ENCODE results near the gene OOSP1.

The OOSP1 gene

DNA sequence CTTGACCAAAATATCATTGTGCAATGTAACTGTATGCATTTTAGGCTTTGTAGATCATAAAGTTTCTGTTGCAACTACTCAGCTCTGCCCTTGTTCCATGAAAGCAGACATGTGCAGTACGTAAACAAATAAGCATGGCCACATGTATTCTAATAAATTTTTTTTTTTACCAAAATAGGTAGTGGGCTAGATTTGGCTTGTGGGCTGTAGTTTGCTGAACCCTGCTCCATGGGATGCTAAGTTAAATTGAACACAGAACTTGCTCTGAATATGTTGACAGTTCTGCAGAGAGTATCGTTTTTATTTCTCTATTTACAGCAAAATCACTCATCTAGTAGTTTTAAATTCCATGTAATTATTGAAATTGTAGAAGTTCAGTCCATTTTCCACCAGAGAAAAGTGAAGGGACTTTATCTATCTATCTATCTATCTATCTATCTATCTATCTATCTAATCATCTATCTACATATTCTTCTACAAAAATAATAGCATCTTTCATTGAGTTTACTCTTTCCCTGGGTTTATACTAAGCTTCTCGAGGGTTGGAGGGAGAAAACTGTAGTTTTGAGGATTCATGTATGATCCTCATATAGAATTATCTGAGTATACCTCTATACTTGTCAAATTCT, 16.1 kb downstream of the OOSP1 start:
- no peak for DNase-seq (ENCODE audit: low read depth, low spot score)
- in situ Hi-C loops (cut with HindIII; ENCODE audit: low sequenced_read_pairs), result no loop called here
- TF ChIP-seq, protein P1, sequence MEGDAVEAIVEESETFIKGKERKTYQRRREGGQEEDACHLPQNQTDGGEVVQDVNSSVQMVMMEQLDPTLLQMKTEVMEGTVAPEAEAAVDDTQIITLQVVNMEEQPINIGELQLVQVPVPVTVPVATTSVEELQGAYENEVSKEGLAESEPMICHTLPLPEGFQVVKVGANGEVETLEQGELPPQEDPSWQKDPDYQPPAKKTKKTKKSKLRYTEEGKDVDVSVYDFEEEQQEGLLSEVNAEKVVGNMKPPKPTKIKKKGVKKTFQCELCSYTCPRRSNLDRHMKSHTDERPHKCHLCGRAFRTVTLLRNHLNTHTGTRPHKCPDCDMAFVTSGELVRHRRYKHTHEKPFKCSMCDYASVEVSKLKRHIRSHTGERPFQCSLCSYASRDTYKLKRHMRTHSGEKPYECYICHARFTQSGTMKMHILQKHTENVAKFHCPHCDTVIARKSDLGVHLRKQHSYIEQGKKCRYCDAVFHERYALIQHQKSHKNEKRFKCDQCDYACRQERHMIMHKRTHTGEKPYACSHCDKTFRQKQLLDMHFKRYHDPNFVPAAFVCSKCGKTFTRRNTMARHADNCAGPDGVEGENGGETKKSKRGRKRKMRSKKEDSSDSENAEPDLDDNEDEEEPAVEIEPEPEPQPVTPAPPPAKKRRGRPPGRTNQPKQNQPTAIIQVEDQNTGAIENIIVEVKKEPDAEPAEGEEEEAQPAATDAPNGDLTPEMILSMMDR (IDR thresholded peaks at IDR 0.05; ENCODE audit: low read depth, low read length), result no peak
- H3K4me3 ChIP-seq (ENCODE audit: low read depth, low read length), result no peak overlapping the region

DNA sequence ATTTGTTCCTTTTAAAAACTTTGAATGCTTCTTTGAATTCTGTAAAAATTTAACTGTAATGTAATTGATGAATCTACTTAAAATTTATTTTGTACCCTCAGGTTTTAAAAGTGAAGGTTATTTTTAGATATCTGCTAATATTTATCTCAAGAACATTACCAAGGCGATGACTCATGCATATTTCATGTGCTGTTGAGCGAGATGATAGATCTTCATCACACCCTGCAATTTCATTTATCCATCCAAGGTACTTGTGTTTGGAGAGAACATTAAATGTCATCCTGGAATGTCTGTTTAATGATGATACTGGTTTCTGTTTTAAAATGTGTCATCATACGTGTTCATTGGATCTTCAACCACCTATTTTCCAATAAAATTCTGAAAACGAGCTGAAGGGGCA, 18.9 kb downstream of the OOSP1 start:
- no peak for DNase-seq (ENCODE audit: low read depth, low spot score)
- in situ Hi-C loops (cut with HindIII; ENCODE audit: low sequenced_read_pairs), result no loop called here
- no peak overlapping the region for H3K4me3 ChIP-seq (ENCODE audit: low read depth, low read length)
- TF ChIP-seq, protein P1 (IDR thresholded peaks at IDR 0.05; ENCODE audit: low read depth, low read length), result no peak

DNA sequence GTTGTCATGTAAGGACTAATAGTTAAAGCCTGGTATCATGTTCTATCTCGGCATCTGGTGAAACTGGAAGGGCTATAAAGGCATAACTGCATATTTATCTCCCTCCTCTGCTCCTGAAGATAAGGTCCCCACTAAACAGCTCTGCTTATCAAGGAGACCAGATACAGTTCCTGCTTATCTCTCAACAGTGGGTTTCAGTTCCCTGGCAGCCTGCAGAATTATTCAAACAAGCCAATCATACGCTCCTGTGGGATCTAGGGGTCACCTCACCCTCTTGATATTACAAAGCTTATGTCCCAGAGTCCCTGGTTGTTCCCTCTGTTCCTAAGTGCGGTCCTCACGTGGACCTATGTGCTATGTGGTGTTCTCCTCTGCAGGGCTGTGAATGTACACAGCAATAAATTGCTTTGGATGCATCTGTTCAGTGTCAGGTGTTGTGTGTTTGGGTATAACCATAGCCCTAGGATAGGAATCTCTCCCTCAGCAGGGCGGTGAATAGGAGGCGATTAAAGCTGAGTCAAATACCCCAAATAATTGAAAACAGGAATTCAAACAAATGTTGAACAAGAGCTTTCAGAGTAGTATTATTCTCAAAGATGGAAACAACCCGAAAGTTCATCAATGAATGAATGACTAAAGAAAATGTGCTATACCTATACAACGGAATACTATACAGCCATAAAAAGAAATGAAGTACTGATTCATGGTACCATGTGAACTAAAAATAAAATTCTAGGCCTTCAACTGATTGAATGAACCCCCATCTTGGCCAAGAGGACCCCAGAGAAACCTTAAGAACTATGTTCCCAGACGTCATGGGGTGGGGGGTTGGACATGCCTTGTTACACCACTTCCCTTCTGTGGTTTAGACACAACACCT, 22.5 kb downstream of the OOSP1 start:
- TF ChIP-seq, protein P1 (IDR thresholded peaks at IDR 0.05; ENCODE audit: low read depth, low read length), result no peak
- DNase-seq (ENCODE audit: low read depth, low spot score), result no peak
- no peak overlapping the region for H3K4me3 ChIP-seq (ENCODE audit: low read depth, low read length)
- in situ Hi-C loops (cut with HindIII; ENCODE audit: low sequenced_read_pairs), result no loop called here

DNA sequence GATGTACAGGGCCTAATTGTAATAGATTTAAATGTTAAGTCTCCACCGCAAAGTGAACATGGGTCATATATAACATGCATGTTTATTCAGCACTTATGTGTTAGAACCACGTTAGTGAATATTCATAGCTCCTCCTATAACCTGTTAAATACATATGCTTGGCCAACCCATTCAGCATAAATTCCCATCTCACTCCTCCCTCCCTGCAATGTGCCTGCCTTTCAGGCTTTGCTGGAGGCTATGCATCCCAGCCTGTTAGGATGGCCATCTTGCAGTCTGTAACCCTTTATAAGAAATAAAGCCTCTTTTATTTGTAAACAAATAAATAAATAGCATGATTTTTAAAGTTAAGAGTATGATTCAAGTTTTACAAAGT, 23.9 kb downstream of the OOSP1 start:
- no peak overlapping the region for H3K4me3 ChIP-seq (ENCODE audit: low read depth, low read length)
- DNase-seq (ENCODE audit: low read depth, low spot score), result no peak
- in situ Hi-C loops (cut with HindIII; ENCODE audit: low sequenced_read_pairs), result no loop called here
- TF ChIP-seq, protein P1 (IDR thresholded peaks at IDR 0.05; ENCODE audit: low read depth, low read length), result no peak

DNA sequence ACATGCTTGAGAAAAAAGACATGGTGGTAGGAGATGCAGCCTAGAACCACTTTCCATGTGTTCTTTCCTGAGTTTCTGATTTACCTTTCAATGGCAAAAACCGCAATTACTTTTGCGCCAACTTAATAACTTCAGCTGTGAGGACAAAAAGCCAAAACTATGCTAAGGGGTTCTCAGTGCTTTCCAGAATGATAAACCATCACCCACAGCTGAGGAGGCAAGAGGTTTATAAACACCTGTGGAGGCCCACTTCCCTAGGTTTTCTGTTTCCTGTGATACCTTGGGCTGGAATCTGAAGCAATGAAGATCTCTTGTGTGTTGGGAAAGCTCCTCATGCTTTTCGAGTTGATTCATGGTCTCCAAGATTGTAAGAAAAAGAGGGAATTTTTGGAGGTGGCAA, 25.5 kb downstream of the OOSP1 start, which contains the start of gene OOSP4A:
TSS of gene OOSP4A (plus strand) at position 301 of the 400 bp plus-strand sequence. CDS start at position 301, 0 bp downstream.
- H3K4me3 ChIP-seq (ENCODE audit: low read depth, low read length), result no peak within 1 kb of the TSS
- TF ChIP-seq, protein P1 (IDR thresholded peaks at IDR 0.05; ENCODE audit: low read depth, low read length), result no peak
- no peak for DNase-seq (ENCODE audit: low read depth, low spot score)
- in situ Hi-C loops (cut with HindIII; ENCODE audit: low sequenced_read_pairs), result no loop called here

DNA sequence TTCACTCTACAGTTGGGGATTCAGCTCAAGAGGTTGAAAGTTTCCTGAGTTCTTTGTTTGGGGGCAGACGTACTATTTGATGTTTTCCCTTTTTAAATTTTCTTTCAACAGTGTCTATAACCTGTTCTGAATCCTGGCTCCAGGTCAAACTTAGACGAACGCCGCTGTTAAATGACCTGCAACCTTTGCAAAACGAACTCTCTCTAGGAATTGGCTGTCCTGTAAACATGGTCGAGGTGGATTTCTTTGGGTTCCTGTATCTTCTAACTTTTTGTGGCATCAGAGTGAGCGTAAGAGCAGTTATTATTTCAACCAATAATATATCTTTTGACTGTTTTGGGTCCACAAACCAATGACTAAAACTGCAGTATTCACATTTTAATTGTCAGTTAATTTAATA, 27.2 kb downstream of the OOSP1 start:
- TF ChIP-seq, protein P1 (IDR thresholded peaks at IDR 0.05; ENCODE audit: low read depth, low read length), result no peak
- no peak for DNase-seq (ENCODE audit: low read depth, low spot score)
- in situ Hi-C loops (cut with HindIII; ENCODE audit: low sequenced_read_pairs), result no loop called here
- no peak overlapping the region for H3K4me3 ChIP-seq (ENCODE audit: low read depth, low read length)

Measured in astrocyte of the spinal cord (primary cell).